Testis (tissue), 3 donors: ENCODE data around the gene ITGA8. TPM values are rescaled to one million over a fixed set of nuclear protein-coding genes. Genes with fewer than 3 reads are reported as not detected.

Source experiments
- DNase-seq: peaks from one replicate; pipeline ENCODE4 v3.0.0-alpha.2; 2019
- H3K27ac ChIP-seq, 2 donors: fragments of 200-600 bp; sonication (generic); one replicate each; pipeline ENCODE4 v1.5.1; 2019
- H3K27me3 ChIP-seq: fragments of 200-600 bp; sonication (generic); one replicate; pipeline ENCODE4 v1.5.1; 2019
- H3K36me3 ChIP-seq: fragments of 200-600 bp; sonication (generic); one replicate; pipeline ENCODE4 v1.5.1; 2017; ENCODE audit warnings: low read depth; ENCODE audit errors: missing control alignments
- H3K4me1 ChIP-seq: fragments of 200-600 bp; sonication (generic); one replicate; pipeline ENCODE4 v1.5.1; 2019
- H3K4me3 ChIP-seq, 2 donors: fragments of 200-600 bp; sonication (generic); one replicate each; pipeline ENCODE4 v1.5.1; 2017 to 2019
- H3K9me3 ChIP-seq: fragments of 200-600 bp; sonication (generic); one replicate; pipeline ENCODE4 v1.5.1; 2017
- POLR2A ChIP-seq: fragments of 450-650 bp; IDR thresholded peaks from one replicate; pipeline ENCODE4 v1.6.1; 2017; ENCODE audit warnings: antibody characterized with exemption, mild to moderate bottlenecking, moderate library complexity
- WGBS, 2 donors: methylation state at CpG; one replicate each; pipeline ENCODE4 v1.1.5; 2018; 5-methylcytosine and 5-hydroxymethylcytosine counted together
- intact Hi-C: fragments of 100-400 bp; cut with DNase I; formaldehyde crosslinking; loops from one replicate; pipeline ENCODE4 v1.15.1; 2023; ENCODE audit warnings: low total_unique reads
- polyA plus RNA-seq: library from polyadenylated mRNA; stranded (reverse); fragments of 350-450 nt; fragmentation: Illumina TruSeq; extraction: RNeasy Lipid Tissue Mini Kit (QIAGEN cat#74804); gene quantifications from one replicate; pipeline ENCODE4 v1.2.3, GENCODE V29; 2014; ENCODE audit warnings: low read depth, low replicate concordance; ENCODE audit not compliant: insufficient read depth
- total RNA-seq, 2 donors: library from RNA; depleted of rRNA; stranded (reverse); fragments of >200 nt; gene quantifications; one replicate each; pipeline ENCODE4 v1.2.3, GENCODE V29; 2016
- TF ChIP-seq, protein P1 (sequence below), 3 experiments: fragments of 450-650 bp in 2 of 3; fragments of 200-600 bp in 1 of 3; sonication (generic) in 1 of 3; IDR thresholded peaks; one replicate each; pipeline ENCODE4 v1.5.1; 2016 to 2019; ENCODE audit warnings: antibody characterized with exemption in 3 of 3, mild to moderate bottlenecking in 2 of 3, moderate library complexity in 1 of 3

ITGA8 gene
- total and polyA plus RNA-seq, 3 donors from 2014 or later: 0.68 to 6.9 (median 0.79) TPM

DNA sequence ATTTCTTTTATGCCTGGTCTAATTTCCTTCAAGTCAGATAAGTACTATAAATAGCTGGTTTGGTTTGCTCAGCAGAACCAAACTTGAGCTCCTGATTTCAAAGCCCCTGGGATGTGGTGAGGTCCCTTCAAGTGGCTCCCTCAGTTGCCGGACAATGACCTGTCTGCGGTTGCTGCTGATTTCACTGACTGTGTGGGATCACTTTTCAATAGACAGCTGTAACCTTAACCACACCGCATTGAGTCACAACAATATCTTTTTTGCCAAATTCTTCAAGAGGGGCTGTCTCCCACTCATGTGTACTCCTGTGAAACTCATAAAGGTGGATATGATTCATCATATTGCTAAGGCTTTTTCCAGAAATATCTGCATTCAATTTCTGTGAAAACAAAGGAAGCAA lies 23.1 kb upstream of the ITGA8 start:
- Histone ChIP-seq H3K36me3 (no peaks in the 10 kb centered on the region), H3K4me1 (no peaks in the 10 kb centered on the region), H3K4me3 (no peak overlapping the region), H3K27ac (no peak overlapping the region), H3K27me3 (no peaks in the 10 kb centered on the region), H3K9me3 (no peaks in the 10 kb centered on the region)
- intact Hi-C loops: no loop called here
- TF ChIP-seq, protein P1, sequence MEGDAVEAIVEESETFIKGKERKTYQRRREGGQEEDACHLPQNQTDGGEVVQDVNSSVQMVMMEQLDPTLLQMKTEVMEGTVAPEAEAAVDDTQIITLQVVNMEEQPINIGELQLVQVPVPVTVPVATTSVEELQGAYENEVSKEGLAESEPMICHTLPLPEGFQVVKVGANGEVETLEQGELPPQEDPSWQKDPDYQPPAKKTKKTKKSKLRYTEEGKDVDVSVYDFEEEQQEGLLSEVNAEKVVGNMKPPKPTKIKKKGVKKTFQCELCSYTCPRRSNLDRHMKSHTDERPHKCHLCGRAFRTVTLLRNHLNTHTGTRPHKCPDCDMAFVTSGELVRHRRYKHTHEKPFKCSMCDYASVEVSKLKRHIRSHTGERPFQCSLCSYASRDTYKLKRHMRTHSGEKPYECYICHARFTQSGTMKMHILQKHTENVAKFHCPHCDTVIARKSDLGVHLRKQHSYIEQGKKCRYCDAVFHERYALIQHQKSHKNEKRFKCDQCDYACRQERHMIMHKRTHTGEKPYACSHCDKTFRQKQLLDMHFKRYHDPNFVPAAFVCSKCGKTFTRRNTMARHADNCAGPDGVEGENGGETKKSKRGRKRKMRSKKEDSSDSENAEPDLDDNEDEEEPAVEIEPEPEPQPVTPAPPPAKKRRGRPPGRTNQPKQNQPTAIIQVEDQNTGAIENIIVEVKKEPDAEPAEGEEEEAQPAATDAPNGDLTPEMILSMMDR (IDR thresholded peaks at IDR 0.05): no peak
- no peak for TF ChIP-seq POLR2A
- DNase-seq: no peak
- WGBS, 2 donors: 82 to 89% methylated on average over 3 of the region's 3 CpGs

DNA sequence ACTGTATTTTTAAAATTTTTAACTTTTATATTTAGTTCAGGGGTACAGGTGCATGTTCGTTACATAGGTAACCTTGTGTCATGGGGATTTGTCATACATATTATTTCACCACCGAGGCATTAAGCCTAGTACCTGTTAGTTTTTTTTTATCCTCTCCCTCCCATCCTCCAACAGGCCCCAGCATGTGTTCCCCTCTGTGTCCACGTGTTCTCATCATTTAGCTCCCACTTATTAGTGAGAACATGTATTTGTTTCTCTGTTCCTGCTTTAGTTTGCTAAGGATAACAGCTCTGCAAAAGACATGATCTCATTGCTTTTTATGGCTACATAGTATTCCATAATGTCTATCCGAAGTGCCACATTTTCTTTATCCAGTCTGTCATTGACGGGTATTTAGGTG lies 22.4 kb upstream of the ITGA8 start:
- DNase-seq: no peak
- TF ChIP-seq, protein P1 (IDR thresholded peaks at IDR 0.05): no peak
- TF ChIP-seq POLR2A: no peak
- intact Hi-C loops: no loop called here
- H3K4me1 ChIP-seq: no peaks in the 10 kb centered on the region
- no peak overlapping the region for H3K27ac ChIP-seq
- H3K36me3 ChIP-seq: no peaks in the 10 kb centered on the region
- H3K27me3 ChIP-seq: no peaks in the 10 kb centered on the region
- no peak overlapping the region for H3K4me3 ChIP-seq
- H3K9me3 ChIP-seq: no peaks in the 10 kb centered on the region
- 67% methylated on average over 5 of the region's 5 CpGs for WGBS, 2 donors

DNA sequence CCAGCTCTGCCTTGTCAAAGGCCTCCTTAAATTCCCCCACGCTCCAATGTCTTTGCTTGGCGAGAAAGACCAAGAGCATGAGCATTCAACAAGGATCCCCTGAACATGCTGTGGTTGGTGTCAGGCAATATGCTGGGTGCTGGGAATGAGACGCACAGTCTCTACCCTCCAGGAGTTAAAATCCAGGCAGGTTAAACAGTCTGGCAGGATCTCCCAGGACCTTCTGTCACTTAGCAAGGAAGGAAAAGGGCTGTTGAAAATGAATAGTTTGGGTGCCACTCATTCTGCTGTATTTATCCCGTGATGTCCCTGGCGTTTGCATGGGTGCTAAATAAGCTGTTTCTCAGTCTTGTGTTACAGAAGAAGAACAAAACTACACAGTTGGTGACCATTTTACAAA lies 21.9 kb upstream of the ITGA8 start:
- H3K27me3 ChIP-seq: no peaks in the 10 kb centered on the region
- DNase-seq: no peak
- H3K27ac ChIP-seq: no peak overlapping the region
- H3K4me3 ChIP-seq: no peak overlapping the region
- H3K9me3 ChIP-seq: no peaks in the 10 kb centered on the region
- intact Hi-C loops: no loop called here
- H3K36me3 ChIP-seq: no peaks in the 10 kb centered on the region
- no peaks in the 10 kb centered on the region for H3K4me1 ChIP-seq
- TF ChIP-seq, protein P1 (IDR thresholded peaks at IDR 0.05): no peak
- TF ChIP-seq POLR2A: no peak
- WGBS, 2 donors: 96% methylated on average over 5 of the region's 5 CpGs

DNA sequence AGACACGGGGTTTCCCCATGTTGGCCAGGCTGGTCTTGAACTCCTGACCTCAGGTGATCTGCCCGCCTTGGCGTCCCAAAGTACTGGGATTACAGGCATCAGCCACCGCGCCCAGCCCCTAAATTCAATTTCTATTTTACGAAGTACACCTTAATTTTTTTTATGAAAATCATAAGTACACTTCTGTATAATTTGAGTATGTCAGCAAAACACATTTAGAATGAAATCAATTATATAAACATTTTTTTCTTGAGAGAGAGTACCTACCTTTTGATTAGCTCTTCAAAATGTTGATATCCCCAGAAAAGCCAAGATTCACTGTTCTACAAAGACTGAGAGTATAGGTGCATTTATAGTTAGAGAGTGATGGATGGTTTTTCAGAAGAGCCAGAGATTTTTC lies 20.5 kb upstream of the ITGA8 start:
- H3K4me1 ChIP-seq: no peaks in the 10 kb centered on the region
- no peak for DNase-seq
- no peaks in the 10 kb centered on the region for H3K36me3 ChIP-seq
- no peak for TF ChIP-seq POLR2A
- TF ChIP-seq, protein P1 (IDR thresholded peaks at IDR 0.05): no peak
- no peaks in the 10 kb centered on the region for H3K9me3 ChIP-seq
- H3K4me3 ChIP-seq: no peak overlapping the region
- no peak overlapping the region for H3K27ac ChIP-seq
- 81 to 98% methylated on average over 6 of the region's 6 CpGs for WGBS, 2 donors
- intact Hi-C loops: no loop called here
- H3K27me3 ChIP-seq: no peaks in the 10 kb centered on the region

DNA sequence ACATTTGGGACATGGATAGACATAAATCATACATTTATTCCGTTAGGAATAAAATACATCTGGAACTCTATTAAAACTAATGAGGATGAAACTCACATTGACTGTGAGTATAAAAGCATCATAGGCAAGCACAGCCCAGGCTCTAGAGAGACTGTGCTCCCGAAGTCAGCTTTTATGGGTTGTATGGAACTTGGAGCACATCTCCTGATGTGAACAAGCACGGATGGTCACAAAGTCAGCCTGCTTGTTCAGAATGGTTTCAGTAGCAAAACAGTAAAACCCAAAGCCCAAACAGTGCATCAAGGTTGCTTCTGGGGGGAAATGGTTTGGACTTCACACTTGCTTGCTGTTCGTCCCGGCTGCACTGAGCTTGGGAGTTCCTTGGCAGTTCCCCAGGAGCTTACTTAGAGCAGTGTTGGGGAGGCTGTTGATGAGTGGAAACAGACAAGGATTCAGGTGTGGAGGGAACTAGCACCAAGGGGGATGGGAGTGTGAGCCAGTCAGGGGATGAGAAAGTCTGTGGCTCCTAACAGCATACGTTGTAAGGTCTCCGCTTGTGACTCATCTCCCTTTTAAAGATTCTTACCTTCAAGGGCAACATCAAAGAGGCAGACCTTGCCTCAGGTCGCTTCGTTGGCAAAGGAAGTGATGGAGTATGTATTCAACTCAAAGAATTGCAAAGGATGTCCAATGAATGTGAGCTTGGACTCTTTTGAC lies 19.7 kb upstream of the ITGA8 start:
- WGBS, 2 donors: 72 to 77% methylated on average over 9 of the region's 9 CpGs
- no peak for DNase-seq
- intact Hi-C loops: no loop called here
- H3K4me3 ChIP-seq: no peak overlapping the region
- H3K27me3 ChIP-seq: no peaks in the 10 kb centered on the region
- H3K36me3 ChIP-seq: no peaks in the 10 kb centered on the region
- H3K27ac ChIP-seq: no peak overlapping the region
- TF ChIP-seq, protein P1 (IDR thresholded peaks at IDR 0.05): no peak
- no peak for TF ChIP-seq POLR2A
- no peaks in the 10 kb centered on the region for H3K4me1 ChIP-seq
- no peaks in the 10 kb centered on the region for H3K9me3 ChIP-seq
